GF-D8 (cell line): ENCODE measurements around the gene EPOP.
"Not testable (repeated sequence)": the region's sequence is repeated elsewhere in the genome, so short reads cannot be mapped to it uniquely, and the experiment has no call there.

ENCODE experiments used
- DNase-seq: peaks from one replicate; lab custom pipeline; 2025; lab: John Stamatoyannopoulos, UW

The EPOP gene

GRCh38 chr17:38673707-38674013 is 1.1 kb downstream of the EPOP start:
- DNase-seq, result no peak

GRCh38 chr17:38672788-38673706 is 1.7 kb downstream of the EPOP start:
- no peak for DNase-seq

GRCh38 chr17:38671939-38672720 is 2.6 kb downstream of the EPOP start:
- no peak for DNase-seq

GRCh38 chr17:38669520-38669919 is 5.2 kb downstream of the EPOP start:
- no peak for DNase-seq

- DNase-seq, result no peak
Measured at GRCh38 chr17:38667787-38668122, 7.0 kb downstream of the EPOP start.

- peak; percentile 8 for DNase-seq
Measured at GRCh38 chr17:38667099-38667786, 7.5 kb downstream of the EPOP start.

GRCh38 chr17:38663964-38664644 is 10.7 kb downstream of the EPOP start:
- DNase-seq, result no peak

GRCh38 chr17:38663125-38663751 is 11.5 kb downstream of the EPOP start:
- peak; percentile 11 for DNase-seq

- no peak for DNase-seq
Measured at GRCh38 chr17:38660097-38661025, 14.4 kb downstream of the EPOP start.

- no peak for DNase-seq
Measured at GRCh38 chr17:38659415-38659814, 15.3 kb downstream of the EPOP start.

GRCh38 chr17:38658741-38659345 is 15.9 kb downstream of the EPOP start:
- no peak for DNase-seq

- DNase-seq, result no peak
Measured at GRCh38 chr17:38657824-38658740, 16.7 kb downstream of the EPOP start.

GRCh38 chr17:38656959-38657823 is 17.6 kb downstream of the EPOP start:
- DNase-seq, result no peak

GRCh38 chr17:38654411-38655398 is 20.1 kb downstream of the EPOP start:
- DNase-seq, result no peak

GRCh38 chr17:38653679-38654078 is 21.1 kb downstream of the EPOP start:
- no peak for DNase-seq

GRCh38 chr17:38653230-38653629 is 21.5 kb downstream of the EPOP start:
- DNase-seq, result no peak

- DNase-seq, result not testable (repeated sequence)
Measured at GRCh38 chr17:38650653-38651173, 24.0 kb downstream of the EPOP start.
